HG03108 (cell line): ENCODE data around the gene LDB2.

ENCODE experiments used
- ATAC-seq: cut with Tn5 transposase; IDR thresholded peaks from one replicate; pipeline ENCODE4 v1.9.1; 2021; ENCODE audit warnings: moderate library complexity; ENCODE audit not compliant: unreplicated experiment

LDB2 gene

DNA sequence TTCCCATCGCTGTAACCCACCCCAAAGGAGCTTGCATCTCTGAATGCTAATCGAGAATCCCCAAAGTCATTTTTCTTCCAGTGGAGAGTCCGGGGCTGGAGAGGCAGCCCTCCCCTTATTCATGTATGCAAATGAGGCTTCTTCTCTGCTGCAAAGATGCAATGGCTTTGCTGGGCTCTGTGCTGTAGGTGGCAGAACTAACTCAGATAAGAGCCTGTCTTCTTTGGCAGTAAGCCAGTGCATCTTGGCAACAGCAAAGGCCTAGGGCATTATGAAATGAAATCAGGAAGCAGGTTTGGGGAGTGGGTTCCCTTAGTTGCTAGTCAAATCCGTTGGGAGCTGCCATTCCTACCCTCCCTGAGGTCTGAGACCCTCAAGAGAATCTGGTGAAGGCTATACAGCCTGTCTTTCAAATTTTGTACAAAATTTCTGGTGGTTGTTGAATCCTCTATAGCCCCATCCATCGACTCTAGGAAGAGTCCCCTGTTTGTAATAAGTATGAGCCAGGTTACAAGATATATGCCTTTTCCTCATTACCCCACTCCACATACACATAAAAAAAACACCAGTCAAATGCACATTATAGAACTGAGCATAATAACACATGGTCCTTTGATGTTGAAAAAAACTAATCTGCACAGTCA is 381.5 kb downstream of the LDB2 start:
- ATAC-seq, result no peak

DNA sequence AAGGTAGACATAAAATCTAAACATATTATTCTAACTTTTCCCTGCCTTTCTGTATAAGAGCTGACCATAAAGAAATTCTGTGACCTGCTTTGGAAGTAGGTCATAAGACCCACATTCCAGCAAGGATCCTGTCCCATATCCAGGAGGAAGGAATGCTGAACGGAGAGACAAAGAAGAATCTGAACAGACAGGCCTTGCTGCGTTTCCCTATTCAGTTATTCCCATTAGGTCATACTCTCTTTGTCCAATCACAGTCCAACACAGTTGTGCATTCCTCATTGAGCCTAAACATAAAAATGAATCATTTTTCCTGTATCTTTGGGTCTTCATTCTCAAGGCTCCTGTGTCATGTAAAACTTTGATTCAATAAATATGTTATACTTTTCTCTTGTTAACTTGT is 384.6 kb downstream of the LDB2 start:
- ATAC-seq, result no peak

DNA sequence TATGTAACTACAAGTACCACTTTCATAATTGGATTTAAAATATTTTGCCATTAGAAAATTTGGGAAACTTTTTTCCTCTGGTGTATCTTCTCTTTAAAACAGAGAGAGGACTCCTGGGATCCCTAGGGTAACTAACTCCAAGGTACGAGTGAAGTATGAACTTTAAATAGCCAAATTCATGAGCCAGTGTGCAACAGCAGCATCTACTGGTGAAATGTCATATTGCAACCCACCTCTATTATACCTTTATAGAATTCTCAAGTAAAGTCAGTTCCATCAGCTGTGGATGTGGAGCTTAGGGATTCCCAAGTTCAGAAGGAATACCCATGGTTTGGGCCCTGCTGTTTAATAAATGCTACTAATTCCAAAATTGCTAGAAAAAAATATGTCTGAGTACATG is 389.5 kb downstream of the LDB2 start:
- no peak for ATAC-seq

DNA sequence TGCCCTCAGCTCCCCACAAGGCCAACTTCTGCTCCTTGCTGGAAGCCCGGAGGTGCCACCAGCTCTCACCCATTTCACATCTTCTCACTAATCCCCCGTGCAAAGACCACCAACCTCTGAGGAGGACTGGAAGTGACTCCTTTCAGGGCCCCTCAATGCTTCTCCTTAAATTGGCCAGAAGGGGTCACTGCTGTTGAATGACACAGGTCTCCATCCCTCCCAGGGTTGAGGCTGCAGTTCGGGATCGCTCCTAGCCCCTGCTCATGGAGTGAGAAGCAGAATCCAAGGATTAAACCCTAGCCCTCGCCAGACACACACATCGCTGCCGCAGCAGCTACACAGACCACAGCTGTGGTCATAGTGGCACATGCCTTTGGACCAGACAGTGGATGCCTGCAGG is 392.7 kb downstream of the LDB2 start:
- no peak for ATAC-seq

DNA sequence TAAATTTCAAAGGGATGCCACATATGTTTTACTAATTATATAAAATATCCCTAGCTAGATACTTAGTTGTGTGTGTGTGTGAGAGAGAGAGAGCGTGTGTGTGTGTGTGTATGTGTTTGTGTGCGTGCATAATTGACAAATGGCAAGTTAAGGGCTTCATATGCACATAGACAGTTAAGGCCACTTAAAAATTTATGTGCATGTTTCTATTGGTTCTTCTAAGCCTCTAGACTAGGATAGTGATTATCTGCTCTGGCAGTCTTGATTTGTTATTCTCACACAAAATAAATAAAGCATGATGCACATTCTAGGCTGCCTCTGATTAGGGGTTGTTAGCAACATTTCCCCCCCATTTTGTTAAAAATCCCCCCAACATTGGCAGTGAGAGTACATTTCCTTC is 393.2 kb downstream of the LDB2 start:
- no peak for ATAC-seq

DNA sequence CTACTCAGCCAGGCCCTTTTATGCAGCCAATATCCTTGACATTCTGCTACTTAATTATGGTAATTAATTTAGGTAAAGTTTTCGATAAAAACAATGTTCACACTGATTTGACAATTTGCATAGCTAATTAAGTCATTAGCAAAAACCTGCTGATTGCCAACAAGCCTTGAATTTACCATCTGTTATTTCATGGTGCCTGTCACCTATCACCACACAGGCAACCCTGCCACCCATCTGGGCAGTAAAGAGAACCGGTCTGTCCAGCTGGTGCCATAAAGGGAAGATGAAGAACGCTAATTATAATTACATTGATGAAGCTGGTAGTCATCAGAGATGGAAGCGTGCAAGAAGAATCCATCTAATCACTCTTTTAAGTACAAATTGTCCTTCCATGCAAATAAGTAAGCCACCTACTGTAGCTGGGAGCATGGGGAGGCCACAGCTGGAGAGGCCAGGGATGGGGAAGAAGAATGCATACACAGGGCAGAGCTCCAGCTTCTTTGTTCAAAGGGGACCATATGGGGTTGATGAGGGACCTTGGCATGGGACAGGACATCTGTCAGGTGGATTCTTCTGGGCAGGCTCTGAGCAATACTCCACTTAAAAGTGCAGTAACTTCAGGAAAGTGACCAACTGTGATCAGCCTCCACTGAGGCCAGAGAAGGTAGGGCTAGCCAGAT is 394.9 kb downstream of the LDB2 start:
- ATAC-seq, result no peak

DNA sequence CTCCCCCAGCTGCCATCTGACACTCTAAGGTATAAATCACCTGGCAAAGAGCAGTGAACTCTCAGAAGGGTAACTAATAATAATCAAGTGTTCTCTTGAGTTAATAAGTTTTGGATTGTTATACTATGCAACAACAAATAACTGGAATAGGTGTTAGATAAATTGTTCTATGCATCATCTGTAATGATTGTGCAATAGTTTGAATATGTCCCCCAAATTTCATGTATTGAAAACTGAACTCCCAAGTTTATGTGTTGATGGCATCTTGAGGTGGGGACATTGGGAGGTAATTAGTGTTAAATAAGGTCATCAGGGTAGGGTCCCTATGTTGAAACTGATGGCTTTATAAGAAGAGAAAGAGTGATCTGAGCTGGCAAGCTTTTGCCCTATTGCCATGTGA is 399.5 kb downstream of the LDB2 start:
- no peak for ATAC-seq

DNA sequence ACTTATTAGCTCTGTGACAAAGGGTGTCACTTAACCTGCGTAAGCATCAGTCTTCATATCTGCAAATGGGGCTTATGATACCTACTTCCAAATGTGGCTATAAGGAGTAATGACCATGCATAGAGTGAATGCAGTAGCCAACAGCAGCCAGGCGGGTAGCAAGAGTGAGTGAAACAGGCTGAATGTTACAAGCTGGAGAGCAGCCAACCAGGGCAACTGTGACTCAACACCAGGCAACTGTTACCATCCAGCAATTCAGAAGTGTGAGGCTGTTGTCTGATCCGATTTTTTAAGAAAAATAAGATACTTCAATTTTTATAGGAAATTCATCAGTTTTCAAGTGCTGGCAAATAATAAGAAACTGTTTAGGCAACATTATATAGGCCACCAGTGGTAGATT is 401.9 kb downstream of the LDB2 start:
- no peak for ATAC-seq

DNA sequence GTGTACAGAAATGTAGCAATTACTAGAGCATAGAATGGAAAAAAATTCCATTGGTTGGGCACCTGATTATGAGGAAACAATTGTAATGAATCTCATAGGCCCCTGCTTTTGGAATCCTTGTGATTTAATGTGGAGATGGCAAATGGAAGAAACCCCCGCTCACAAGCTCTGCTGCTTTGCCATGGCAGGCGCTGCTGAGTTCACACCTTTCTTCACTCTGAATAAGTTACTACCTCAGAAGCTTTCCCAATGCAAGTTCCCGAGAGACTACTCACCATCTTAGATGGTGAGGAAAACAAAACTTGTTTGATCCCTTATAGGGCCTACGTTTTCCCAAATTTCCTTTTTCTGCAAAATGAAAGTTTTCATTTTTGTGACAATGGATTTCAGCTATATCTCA is 405.6 kb downstream of the LDB2 start:
- no peak for ATAC-seq

DNA sequence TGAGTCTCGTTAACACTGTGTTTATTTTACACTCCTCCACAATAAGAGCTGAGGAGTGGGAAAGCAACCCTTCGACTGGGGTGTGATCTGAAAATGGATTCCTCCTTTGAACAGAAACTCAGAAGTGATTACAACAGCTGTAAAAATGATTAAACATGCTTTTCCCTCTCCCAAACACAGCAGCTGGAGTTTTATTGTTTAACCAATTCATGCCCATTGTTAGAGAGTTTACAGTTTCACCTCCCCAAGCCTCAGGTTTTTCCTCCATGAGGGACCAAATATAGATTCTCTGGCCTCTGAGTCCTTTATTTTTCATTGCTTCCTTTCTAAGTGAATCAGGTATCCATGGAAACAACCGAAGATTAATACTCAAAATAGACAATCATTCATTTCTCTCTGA is 409.2 kb downstream of the LDB2 start:
- no peak for ATAC-seq

DNA sequence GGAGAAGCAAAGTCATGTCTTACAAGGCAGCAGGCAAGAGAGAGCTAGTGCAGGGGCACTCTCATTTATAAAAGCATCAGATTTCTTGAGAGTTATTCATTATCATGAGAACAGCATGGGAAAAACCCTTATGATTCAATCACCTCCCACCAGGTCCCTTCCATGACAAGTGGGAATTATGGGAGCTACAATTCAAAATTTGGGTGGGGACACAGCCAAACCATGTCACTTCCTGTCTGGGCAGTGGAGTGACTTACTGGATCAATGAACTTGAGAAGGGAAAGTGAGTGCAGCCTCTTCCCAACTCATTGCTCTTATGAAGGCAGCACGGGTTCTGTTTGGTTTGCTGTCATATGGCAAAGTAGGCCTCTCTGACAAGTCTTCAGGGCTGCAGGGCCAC is 410.4 kb downstream of the LDB2 start:
- no peak for ATAC-seq

DNA sequence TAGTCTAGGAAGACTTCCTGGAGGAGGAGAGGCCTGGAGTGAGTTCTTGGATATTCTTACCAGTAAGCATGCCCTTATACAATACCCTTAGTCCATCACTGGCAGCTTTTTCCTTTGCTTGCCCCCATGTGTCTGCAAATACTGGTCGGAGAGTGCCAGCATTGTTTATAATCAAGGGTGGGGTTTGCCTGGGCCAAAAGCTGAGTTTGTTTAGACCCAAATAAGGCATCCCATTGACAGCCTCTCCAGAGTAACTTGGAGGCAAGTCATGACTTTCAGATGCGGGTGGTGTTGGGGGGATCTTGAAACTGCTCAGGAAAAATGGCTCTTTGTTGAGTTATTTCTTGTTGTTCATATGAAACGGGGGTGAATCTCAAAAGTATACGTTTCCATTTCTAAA is 413.7 kb downstream of the LDB2 start:
- ATAC-seq, result no peak

DNA sequence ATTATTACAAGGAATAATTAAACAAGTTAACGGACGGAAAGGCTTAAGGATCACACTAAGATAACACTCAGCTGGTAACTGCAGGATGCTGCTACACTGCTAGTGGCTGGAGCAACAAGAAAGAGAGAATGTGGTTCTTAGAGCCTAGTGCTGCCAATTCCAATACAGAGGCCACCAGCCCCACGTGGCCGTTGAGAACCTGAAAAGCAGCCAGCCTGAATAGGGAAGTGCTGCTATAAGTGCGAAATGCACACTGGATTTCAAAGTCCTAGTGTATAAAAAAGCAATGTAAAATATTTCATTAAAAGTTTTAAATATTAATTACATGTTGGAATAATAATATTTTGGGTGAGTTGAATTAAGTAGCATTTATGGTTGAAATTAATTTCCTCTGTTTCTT is 414.9 kb downstream of the LDB2 start:
- ATAC-seq, result no peak

DNA sequence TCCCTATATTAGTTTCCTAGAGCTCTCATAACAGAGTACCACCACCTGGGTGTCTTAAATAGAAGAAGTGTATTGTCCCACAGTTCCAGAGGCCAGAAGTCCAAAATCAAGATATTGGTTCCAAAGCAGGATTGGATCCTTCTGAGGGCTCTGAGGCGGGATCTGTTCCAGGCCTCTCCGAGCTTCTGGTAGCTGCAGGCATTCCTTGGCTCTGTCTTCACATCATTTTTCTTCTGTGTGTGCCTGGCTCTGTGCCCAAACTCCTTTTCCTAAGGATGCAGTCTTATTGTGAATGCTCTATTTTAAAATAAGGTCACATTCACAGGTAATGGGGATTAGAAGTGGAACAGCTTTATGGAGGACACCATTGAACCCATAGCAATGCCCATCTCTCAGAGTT is 418.4 kb downstream of the LDB2 start:
- no peak for ATAC-seq

DNA sequence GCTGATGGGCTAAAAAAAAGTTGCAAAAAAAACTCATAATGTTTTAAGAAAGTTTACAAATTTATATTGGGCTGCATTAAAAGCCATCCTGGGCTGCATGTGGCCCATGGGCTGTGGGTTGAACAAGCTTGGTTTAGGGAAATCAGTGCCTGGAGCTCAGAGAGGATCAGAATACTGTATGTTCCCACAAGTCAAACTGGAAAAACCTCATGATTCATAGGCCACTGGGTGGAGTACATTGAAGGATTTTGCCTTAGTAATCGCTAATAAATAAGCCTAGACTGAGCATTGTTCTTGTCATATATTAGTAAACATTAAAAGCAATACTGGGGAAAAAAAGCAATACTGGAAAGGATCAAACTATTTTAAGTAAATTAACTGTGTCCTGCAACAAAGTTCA is 425.9 kb downstream of the LDB2 start:
- no peak for ATAC-seq

DNA sequence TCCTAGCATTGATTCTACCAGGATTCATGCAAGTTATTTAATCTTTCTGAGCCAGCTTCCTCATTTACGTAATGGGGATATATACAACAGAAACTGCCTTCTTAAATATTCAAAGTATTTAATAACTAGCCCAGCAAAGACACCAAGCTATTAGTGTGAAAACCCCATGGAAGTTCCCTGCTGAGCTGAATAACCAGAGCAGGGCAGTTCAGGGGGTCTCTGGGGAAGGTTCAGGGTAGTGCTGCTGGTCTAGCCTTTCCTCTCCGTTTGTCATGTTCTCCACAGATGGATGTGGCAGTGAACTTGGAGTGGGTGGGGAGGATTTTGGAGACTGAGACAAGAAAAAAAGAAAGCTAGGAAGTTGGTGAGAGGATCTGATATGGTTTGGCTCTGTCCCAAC is 431.4 kb downstream of the LDB2 start:
- ATAC-seq, result no peak

DNA sequence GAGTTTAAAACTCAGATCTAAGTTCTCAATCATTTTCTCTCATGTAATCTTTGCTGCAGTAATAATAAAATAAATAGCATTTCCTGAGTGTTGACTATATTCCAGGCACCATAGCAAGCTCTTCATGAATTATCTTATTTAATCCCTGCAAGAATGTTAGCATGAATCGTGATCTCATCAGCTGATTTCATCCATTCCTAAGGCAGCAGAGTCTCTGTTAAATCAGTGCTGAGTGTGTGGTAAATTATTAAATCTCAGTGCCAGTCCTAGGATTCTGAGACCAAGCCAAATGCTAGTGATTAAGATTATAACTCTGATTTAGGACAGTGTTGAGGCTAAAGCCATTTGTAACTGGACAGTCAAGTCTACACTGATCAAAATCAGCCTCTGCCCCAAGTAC is 431.9 kb downstream of the LDB2 start:
- ATAC-seq, result no peak

DNA sequence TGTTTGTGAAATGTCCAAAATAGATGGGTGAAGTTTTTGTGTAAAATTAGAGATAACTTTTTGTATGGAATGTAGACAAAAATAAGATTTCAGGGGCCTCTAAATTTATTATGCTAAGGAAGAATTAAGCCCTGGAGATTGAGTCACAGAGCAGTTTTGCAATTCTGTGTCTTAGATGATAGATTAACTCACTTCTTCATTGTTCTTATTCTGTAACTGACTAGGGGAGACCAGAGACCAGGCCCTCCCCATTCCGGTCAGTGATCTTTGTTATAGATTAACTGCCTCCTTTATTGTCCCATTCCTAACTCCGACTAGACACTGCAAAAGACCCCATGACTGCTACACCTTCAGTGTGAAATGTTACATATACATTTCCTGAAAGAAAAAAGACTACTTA is 433.8 kb downstream of the LDB2 start:
- no peak for ATAC-seq

DNA sequence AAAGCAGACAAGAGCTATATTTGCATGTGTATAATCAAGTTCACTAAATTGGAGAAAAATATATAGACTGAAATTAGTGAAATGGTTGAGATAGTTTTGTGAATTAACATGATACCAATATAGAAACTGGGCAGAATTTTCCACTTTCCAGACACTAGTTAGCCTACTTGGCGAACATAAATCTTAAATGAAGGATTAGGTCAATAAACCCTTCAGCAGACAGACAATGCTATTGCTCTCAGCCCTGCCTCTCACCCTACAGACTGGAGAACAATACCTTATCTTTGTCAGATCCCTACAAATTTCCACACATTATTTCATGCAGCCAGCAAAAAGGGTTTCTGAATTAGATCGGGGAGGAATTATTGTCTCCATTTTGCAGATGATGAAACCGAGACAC is 435.8 kb downstream of the LDB2 start:
- no peak for ATAC-seq

DNA sequence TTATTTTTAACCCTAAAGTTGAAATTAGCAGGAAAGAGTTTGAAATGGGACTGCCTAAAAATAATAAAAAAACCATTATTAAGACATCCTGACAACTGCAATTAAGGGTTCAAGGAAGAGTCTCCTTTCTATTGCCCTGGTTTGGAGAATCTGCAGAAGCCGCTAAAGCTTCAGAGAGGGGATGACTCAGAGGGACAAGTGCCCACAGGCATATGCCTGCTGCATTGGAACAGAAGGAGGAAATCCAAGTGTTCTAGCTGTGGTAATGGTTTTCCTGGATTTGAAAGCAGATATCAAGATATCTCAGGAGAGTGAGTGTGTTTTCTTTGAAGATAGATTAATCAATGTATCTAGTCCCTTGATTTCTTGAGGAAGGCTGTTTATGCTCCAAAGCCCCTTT is 437.1 kb downstream of the LDB2 start:
- no peak for ATAC-seq

DNA sequence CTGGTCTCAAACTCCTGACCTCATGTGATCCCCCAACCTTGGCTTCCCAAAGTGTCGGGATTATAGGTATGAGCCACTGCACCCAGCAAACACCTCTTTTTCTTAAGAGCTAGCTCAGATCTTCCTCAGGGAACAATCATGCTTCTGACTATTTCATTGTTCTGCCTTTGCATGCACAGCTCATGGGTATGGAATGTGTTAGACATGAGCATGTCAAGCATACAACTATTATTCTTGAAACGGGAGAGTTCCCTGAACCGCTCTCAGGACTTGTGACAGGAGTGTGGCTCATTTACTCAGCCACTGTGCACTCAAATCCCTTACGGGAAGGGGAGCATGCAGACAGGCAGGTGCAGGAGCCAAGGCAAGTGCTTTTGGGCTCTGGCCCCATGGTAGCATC is 440.5 kb downstream of the LDB2 start:
- no peak for ATAC-seq
